ENCODE measurements around the gene DUS1L.

The DUS1L gene

DNA sequence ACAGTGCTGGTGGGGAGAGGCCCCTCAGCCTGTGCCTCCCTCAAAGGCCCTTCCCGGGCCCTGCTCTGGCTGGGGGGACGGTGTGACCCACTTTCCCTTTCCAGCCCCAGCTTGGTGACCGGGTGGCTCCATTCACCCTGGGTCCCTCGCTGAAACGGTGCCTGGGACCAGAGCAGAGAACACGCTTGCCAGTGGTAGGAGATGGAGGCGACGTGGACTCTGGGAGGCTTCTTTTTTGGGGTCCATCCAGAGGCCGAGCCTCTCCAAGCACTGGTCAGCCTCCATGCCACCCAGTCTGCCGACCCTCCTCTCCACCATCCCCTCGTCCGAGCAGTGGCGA is 50.7 kb downstream of the DUS1L start:
- no peak overlapping the region for H3K27ac Mint-ChIP-seq
- H3K9me3 Mint-ChIP-seq = no peaks in the 10 kb centered on the region
- no peak for DNase-seq (ENCODE audit: low spot score)
- no peaks in the 10 kb centered on the region for H3K36me3 Mint-ChIP-seq (ENCODE audit: low read depth)
- no peaks in the 10 kb centered on the region for H3K27me3 Mint-ChIP-seq (ENCODE audit: low read depth)
- no peaks in the 10 kb centered on the region for H3K4me1 Mint-ChIP-seq (ENCODE audit: low read depth)
- no peak overlapping the region for H3K4me3 Mint-ChIP-seq

DNA sequence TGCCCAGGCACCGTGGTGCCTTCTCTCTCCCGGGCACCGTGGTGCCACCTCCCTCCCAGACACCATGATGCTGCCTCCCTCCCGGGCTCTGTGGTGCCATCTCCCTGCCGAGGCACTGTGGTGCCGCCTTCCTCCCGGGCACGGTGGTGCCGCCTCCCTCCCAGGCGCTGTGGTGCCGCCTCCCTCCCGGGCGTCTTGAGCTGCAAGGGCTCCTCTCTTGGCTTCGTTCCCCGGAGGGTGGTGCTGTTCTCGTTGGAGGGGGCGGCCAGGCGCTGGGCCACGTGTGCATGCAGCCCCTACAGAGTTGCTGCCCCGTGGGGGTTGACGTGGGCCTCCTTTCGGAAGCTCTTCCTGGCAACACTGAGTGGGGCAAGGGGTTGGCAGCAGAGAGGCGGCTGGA is 51.2 kb downstream of the DUS1L start:
- no peaks in the 10 kb centered on the region for H3K36me3 Mint-ChIP-seq (ENCODE audit: low read depth)
- no peaks in the 10 kb centered on the region for H3K9me3 Mint-ChIP-seq
- no peaks in the 10 kb centered on the region for H3K27me3 Mint-ChIP-seq (ENCODE audit: low read depth)
- H3K4me3 Mint-ChIP-seq = no peak overlapping the region
- DNase-seq (ENCODE audit: low spot score) = no peak
- H3K27ac Mint-ChIP-seq = no peak overlapping the region
- H3K4me1 Mint-ChIP-seq (ENCODE audit: low read depth) = no peaks in the 10 kb centered on the region

DNA sequence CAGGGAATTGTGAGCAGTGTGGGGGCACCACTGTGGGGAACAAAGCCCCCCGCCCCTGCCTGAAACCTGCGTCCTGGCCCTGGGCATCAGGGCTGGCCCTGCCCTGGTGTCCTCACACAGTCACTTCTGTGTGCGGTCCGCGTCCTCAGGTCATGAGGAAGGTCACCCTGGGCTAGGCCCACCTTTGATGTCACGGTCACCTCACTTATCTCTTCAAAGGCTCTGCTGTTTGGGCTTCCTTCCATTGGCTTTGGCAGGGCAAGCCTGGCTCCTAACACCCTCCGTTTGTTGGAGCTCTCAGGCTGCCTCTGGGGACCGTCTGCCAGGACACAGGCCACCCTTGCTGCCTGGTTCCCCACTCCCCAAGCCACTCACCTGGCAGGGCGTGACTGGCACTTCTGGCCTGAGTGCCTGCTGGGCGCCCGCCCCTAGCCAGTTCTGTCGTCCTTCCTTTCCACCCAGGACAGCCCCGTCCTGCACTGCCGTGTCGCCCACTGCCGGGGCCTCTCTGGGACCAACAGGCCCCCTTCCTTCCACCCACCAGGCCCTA is 51.8 kb downstream of the DUS1L start:
- no peak overlapping the region for H3K4me3 Mint-ChIP-seq
- H3K9me3 Mint-ChIP-seq = no peaks in the 10 kb centered on the region
- no peaks in the 10 kb centered on the region for H3K4me1 Mint-ChIP-seq (ENCODE audit: low read depth)
- no peak overlapping the region for H3K27ac Mint-ChIP-seq
- H3K27me3 Mint-ChIP-seq (ENCODE audit: low read depth) = no peaks in the 10 kb centered on the region
- H3K36me3 Mint-ChIP-seq (ENCODE audit: low read depth) = no peaks in the 10 kb centered on the region
- no peak for DNase-seq (ENCODE audit: low spot score)

DNA sequence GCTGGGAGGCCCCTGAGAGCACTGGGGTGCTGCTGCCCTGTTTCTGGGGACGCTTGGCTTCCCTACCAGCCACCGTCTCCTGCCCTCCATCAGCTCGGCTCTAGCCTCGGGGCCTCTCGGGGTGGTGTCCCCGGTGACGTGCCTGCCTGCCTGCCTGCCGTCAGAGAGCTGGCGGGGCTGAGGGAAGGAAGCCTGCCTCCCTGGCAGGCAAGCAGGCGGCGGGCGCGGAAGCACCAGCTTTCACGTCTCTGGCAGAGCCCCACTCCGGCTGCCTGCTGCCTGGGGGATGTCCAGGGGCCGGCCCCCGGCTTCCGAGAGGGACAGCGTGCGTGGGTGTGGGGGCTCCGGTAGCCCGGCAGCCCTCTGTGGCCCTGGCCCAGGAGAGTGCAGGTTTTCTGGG is 52.3 kb downstream of the DUS1L start:
- Mint-ChIP-seq H3K4me1 (ENCODE audit: low read depth) (no peaks in the 10 kb centered on the region), H3K9me3 (no peaks in the 10 kb centered on the region), H3K36me3 (ENCODE audit: low read depth) (no peaks in the 10 kb centered on the region), H3K27ac (no peak overlapping the region), H3K4me3 (no peak overlapping the region), H3K27me3 (ENCODE audit: low read depth) (no peaks in the 10 kb centered on the region)
- no peak for DNase-seq (ENCODE audit: low spot score)

DNA sequence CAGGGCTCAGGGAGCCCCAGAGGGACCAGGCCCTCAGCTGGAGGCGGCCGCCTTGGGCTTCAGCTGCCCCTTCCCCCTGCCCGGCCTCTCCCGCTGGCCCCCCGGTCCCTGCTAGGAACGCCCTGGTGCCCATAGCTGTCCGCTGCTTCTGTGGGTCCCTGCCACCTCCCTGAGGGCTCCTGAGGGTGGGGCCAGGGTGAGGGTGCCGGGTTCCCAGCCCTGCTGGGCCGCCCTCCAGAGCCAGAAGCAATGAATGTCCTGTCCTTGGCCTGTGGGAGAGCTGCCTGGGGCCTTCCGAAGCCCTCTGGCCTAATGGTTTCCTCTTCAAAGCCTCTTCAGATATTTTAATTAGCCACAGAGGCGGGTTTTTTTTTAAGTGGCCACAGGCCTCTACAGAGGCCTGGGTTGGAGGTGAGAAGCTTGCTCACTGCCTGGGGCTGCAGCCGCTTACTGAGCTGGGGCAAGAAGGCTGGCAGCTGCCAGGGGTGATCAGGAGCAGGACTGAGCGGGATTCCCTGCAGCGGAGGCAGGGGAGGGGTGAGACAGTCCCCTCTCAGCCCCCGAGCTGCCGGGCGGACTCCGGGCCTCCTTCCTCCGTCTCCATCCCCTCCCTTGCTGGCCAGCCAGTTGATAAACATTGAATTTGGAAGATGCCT is 52.8 kb downstream of the DUS1L start:
- H3K4me1 Mint-ChIP-seq (ENCODE audit: low read depth) = no peaks in the 10 kb centered on the region
- no peak for DNase-seq (ENCODE audit: low spot score)
- H3K27me3 Mint-ChIP-seq (ENCODE audit: low read depth) = no peaks in the 10 kb centered on the region
- H3K27ac Mint-ChIP-seq = no peak overlapping the region
- no peaks in the 10 kb centered on the region for H3K9me3 Mint-ChIP-seq
- no peak overlapping the region for H3K4me3 Mint-ChIP-seq
- H3K36me3 Mint-ChIP-seq (ENCODE audit: low read depth) = no peaks in the 10 kb centered on the region

DNA sequence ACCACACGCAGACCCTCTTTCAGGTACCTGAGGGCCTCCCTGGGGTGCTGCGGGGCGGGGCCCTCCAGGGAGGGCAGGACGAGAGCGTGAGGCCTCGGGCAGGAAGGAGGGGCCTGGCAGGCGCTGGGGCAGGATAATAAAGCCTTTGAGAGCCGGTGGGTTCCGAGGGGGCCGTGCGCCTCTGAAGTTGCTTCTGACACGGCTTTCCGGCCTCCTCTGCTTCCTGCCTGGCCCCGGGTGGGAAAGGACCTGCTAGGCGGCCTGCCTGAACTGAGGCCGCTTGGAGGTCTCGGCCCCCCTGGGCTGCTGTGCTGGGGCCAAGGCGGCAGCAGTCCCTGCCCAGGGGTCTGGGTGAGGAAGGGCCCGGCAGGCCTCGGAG is 53.4 kb downstream of the DUS1L start:
- no peak for DNase-seq (ENCODE audit: low spot score)
- H3K27ac Mint-ChIP-seq = no peak overlapping the region
- H3K9me3 Mint-ChIP-seq = no peaks in the 10 kb centered on the region
- no peaks in the 10 kb centered on the region for H3K36me3 Mint-ChIP-seq (ENCODE audit: low read depth)
- H3K27me3 Mint-ChIP-seq (ENCODE audit: low read depth) = no peaks in the 10 kb centered on the region
- H3K4me3 Mint-ChIP-seq = no peak overlapping the region
- H3K4me1 Mint-ChIP-seq (ENCODE audit: low read depth) = no peaks in the 10 kb centered on the region

DNA sequence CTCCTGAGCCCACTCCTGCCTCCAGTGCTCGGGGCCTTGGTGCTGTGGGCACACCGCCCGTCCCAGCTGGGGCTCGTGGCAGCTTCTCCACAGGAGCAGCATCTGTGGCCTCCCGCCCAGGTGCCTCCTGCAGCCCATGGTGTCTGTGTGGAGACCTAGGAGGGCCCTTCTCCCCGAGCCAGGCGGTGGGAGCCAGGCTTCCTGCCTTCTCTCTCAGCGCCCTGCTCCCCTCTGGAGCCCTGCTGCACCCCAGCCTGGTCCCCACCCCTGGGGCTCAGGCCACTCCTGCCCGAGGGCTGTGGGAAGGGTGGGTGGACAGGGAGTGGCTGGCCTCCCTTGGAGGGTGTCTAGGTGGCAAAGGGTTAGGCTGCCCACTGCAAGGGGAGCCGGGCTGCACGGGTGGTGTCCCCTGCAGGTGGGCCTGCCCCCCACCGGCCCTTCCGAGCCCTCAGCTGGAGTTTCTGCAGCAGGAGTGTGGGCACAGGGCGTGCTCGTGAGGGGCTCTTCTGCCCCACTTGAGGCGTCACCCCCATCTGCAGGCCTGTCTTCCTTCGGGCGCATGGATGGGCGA is 53.9 kb downstream of the DUS1L start:
- no peaks in the 10 kb centered on the region for H3K4me1 Mint-ChIP-seq (ENCODE audit: low read depth)
- H3K4me3 Mint-ChIP-seq = no peak overlapping the region
- no peak for DNase-seq (ENCODE audit: low spot score)
- no peaks in the 10 kb centered on the region for H3K27me3 Mint-ChIP-seq (ENCODE audit: low read depth)
- H3K36me3 Mint-ChIP-seq (ENCODE audit: low read depth) = no peaks in the 10 kb centered on the region
- H3K27ac Mint-ChIP-seq = no peak overlapping the region
- no peaks in the 10 kb centered on the region for H3K9me3 Mint-ChIP-seq

DNA sequence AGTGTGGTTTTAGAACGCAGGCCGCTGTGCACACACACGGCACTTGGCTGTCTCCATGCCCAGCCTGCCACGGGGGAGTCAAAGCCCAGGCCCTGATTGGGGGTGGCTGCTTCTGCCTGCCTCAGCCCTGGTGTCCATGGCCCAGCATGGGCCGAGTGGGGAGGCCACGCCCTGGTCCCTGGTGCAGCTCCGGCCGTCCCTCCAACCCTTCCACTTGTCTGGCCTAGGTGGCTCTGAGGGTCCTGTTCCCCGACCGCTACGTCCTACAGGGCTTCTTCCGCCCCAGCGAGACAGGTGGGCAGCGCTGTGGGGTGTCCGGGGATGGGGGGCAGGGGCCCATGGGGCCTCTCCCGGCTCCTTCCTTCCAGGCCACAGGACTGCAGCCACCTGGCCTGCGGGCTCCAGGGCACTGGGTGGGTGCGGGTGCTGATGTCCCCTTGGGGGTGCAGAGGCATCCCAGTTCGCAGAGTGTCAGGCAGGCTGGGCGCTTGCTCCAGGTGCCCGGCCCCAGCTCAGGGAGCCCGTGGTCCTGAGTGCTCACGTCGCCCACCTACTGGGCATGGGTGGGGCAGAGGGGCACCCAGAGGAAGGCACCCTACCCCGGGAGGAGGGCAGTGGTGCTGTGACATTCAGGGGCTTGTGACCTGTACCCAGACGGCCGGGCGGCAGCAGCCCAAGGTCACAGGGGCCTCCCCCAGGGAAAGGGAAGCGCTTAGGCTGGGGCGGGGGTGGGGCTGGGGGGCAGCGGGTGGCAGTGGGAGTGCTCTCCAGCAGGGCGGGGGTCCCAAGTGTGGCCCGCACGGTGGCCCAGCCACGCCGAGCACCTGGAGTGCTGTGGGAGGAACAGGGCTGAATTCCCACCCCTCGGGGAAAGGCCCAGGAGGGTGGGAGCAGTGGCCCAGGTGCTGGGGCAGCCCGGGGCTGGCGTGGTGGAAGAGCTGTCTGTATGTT is 54.8 kb downstream of the DUS1L start:
- Mint-ChIP-seq H3K9me3 (no peaks in the 10 kb centered on the region), H3K27me3 (ENCODE audit: low read depth) (no peaks in the 10 kb centered on the region), H3K4me1 (ENCODE audit: low read depth) (no peaks in the 10 kb centered on the region), H3K27ac (no peak overlapping the region), H3K36me3 (ENCODE audit: low read depth) (no peaks in the 10 kb centered on the region), H3K4me3 (no peak overlapping the region)
- DNase-seq (ENCODE audit: low spot score) = no peak

DNA sequence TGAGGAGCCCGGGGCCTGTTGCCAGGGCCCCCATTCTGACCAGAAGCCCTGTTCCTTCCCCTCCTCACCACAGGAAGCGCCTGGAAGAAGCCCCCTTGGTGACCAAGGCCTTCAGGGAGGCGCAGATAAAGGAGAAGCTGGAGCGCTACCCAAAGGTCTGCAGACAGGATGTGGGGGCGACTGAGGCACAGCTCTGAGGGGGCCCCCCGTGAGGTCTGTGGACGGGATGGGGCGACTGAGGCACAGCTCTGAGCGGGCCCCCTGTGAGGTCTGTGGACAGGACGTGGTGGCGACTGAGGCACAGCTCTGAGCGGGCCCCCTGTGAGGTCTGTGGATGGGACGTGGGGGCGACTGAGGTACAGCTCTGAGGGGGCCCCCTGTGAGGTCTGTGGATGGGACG is 56.2 kb downstream of the DUS1L start:
- H3K27me3 Mint-ChIP-seq (ENCODE audit: low read depth) = no peaks in the 10 kb centered on the region
- H3K4me3 Mint-ChIP-seq = no peak overlapping the region
- no peaks in the 10 kb centered on the region for H3K9me3 Mint-ChIP-seq
- H3K36me3 Mint-ChIP-seq (ENCODE audit: low read depth) = no peaks in the 10 kb centered on the region
- H3K4me1 Mint-ChIP-seq (ENCODE audit: low read depth) = no peaks in the 10 kb centered on the region
- no peak overlapping the region for H3K27ac Mint-ChIP-seq
- DNase-seq (ENCODE audit: low spot score) = no peak

DNA sequence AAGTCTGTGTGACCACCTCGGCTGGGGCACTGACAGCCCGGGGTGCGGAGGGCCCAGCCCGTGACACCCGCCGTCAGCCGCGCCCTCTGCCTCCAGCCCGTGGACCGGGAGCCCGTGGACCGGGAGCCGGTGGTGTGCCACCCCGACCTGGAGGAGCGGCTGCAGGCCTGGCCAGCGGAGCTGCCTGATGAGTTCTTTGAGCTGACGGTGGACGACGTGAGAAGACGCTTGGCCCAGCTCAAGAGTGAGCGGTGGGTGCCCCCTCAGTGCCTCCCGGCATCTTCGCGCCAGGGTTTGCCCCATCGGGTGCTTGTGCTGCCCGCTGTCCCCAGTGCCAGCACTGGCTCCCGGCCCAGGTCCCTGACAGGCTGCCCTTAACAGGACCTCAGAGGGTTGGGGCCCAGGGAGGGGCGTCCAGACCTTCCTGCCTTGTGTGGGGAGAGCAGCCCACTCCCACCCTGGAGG is 56.6 kb downstream of the DUS1L start:
- Mint-ChIP-seq H3K9me3 (no peaks in the 10 kb centered on the region), H3K27me3 (ENCODE audit: low read depth) (no peaks in the 10 kb centered on the region), H3K27ac (no peak overlapping the region), H3K36me3 (ENCODE audit: low read depth) (no peaks in the 10 kb centered on the region), H3K4me1 (ENCODE audit: low read depth) (no peaks in the 10 kb centered on the region), H3K4me3 (no peak overlapping the region)
- no peak for DNase-seq (ENCODE audit: low spot score)

DNA sequence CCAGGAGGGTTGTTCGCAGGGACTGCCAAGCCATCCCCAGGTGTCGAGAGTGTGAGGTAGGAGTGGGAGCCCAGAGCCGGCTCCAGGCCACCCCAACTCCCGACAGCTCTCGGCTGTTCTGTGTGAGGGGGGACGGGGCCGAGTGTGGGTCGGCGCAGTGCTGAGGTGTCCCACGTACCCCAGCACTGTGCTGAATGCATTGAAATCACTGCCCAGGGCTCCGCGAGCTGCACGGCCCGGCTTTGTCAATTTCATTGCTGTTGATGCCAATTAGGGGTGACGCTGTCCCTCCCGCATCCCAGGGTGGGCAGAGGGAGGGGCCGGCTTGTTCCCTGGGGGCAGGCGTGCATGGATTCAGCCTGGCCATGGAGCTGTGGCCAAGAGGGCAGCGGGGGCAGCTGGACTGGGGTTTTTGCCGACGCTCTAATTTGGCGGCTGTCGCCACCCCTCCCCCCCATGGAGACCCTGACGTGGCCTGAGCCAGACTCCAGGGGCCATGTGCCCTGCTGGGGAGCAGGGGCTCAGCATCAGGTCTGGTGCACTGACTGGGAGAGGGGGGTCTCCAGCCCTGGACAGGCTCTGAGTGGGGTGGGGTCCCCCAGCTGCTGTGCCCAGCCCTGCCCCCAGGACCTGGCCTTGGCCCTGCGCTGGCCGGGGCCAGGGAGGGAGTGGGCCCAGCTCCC is 57.2 kb downstream of the DUS1L start:
- Mint-ChIP-seq H3K27me3 (ENCODE audit: low read depth) (no peaks in the 10 kb centered on the region), H3K4me3 (no peak overlapping the region), H3K9me3 (no peaks in the 10 kb centered on the region), H3K4me1 (ENCODE audit: low read depth) (no peaks in the 10 kb centered on the region), H3K36me3 (ENCODE audit: low read depth) (no peaks in the 10 kb centered on the region), H3K27ac (no peak overlapping the region)
- no peak for DNase-seq (ENCODE audit: low spot score)

Data from T-helper 2 cell treated with Interferon-gamma antibody and Interleukin-4, amounts not matched to agents 5 μg/mL and 100 μg/mL, for 36 hours (primary cell).